Neural cell (in vitro differentiated cells): ENCODE results near the gene PPP1R12A.

Source experiments
- CTCF ChIP-seq: fragments of 450-650 bp; IDR thresholded peaks from 2 replicates; pipeline ENCODE4 v1.5.1; 2014; ENCODE audit warnings: antibody characterized with exemption, mild to moderate bottlenecking, moderate library complexity; ENCODE audit not compliant: poor library complexity, severe bottlenecking
- EP300 ChIP-seq: fragments of 450-650 bp; conservative IDR thresholded peaks from 2 replicates; pipeline ENCODE4 v1.6.1; 2014; ENCODE audit warnings: antibody characterized with exemption, mild to moderate bottlenecking, moderate library complexity; ENCODE audit not compliant: poor library complexity, severe bottlenecking
- EZH2 ChIP-seq: fragments of 200-600, 300-800 bp; shearing (Covaris generic), sonication (generic); IDR thresholded peaks from 2 replicates; pipeline ENCODE4 v1.6.1; 2014; ENCODE audit warnings: antibody characterized with exemption, low read length, borderline replicate concordance, mild to moderate bottlenecking; ENCODE audit not compliant: insufficient read depth, poor library complexity, severe bottlenecking
- RAD21 ChIP-seq: fragments of 450-650 bp; conservative IDR thresholded peaks from 2 replicates; pipeline ENCODE4 v1.6.1; 2014; ENCODE audit warnings: antibody characterized with exemption, mild to moderate bottlenecking, moderate library complexity
- TAF1 ChIP-seq: IDR thresholded peaks from 2 replicates; pipeline ENCODE4 v1.6.1; 2012; ENCODE audit warnings: low read depth

DNA sequence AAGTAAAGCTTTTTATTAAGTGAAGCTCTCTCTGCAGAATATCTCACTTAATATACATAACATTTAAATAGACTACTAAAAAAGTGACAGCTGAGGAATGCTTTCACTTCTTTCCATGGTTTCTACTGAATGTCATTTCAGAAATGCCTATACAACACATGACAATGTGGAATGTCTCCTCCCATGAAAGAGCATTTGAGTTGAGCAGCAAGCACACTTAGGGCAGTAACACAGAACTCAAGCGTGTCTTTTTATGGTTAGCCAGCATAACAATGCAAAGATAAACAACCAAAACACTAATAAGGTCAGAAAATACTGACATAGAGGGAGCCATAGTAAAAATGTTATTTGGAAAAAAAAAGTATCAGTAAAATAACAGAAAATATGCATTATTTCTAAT is 9.4 kb downstream of the PPP1R12A start:
- TF ChIP-seq CTCF (no peak), TAF1 (no peak), RAD21 (no peak), EZH2 (no peak), EP300 (no peak)
